22Rv1 (cell line): ENCODE measurements around the gene ZNF662.

ENCODE experiments used
- H3K27ac ChIP-seq: fragments of 450-650 bp; 2 replicates; pipeline ENCODE4 v1.5.1; 2017
- CTCF ChIP-seq: fragments of 450-650 bp; IDR thresholded peaks from 2 replicates; pipeline ENCODE4 v1.5.1; 2017; ENCODE audit warnings: mild to moderate bottlenecking
- ZFX ChIP-seq: fragments of 450-650 bp; IDR thresholded peaks from 2 replicates; pipeline ENCODE4 v1.6.1; 2017; ENCODE audit warnings: antibody characterized with exemption, borderline replicate concordance

ZNF662 gene

DNA sequence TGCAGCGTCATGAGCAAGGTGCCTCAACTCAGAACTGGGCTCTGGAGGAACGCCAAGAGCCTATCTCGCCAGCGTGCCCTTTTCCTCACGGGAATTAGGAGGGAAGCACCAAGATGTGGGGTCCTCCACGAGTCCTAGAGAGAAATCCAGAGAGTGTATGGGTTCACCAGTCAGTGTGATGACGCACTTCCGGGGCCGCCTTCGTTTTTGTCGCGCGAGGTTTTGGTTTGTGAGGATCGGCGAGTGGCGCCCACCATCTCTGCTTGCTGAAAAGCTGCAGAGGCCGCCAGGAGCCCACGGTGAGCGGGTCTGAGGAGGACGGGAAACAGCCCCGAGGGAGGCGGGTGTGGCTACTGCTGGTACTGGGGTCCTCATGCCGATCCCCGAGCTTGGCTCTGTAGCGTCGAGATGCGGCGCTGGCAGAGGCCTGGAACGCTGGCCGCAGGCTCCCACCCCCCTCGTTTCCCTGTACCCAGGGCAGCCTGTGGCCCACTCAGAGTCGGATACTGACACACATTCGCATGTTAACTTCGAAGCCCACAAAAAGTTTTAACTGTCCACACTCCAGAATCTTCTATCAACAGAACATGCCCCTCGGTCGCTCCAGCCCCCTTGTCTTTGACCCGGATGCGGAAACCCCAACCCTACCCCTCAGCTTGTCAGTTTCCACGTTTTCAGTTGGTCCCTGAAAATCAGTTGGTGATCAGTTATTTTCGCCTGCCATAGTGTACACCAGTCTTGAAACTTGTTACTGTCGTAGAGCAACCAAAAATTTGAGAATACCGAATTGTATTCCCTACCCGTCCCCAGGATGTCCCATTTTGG, 30.4 kb downstream of the ZNF662 start:
- no peak overlapping the region for H3K27ac ChIP-seq
- TF ChIP-seq CTCF: no peak
- no peak for TF ChIP-seq ZFX

DNA sequence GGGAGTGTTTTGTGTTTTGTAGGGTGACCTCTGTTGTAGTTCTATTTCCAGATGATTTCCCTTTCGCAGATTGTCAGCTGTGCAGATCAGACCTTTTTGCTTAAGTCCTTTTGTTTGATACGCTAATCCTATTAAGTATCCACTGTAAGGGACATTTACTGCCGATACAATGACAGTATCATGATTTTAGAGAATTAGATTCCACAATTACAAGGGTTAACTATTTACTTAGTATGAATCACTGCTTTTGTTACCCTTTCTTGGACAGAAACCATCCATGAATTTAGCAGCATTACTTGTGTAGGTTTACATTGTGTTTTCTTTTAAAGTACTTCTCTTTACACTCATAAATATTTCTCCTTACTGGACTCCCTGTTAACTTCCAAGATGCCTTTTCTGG, 31.4 kb downstream of the ZNF662 start:
- no peak for TF ChIP-seq ZFX
- no peak overlapping the region for H3K27ac ChIP-seq

DNA sequence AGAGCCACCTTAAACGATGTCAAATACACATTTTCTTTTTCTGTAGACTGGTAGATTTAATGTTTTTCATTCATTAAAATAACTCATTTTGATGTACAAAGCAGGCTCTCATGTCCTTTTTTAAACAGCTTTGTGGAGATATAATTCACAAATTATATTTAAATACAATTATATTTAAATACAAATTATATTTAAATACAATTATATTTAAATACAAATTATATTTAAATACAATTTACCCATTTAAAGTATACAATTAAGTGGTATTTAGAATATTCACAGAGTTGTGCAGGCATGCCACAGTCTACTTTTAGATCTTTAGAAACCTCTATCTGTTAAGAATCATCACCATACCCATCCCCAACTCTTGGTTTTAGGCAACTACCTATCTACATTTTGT, 36.8 kb downstream of the ZNF662 start:
- TF ChIP-seq ZFX (no peak), CTCF (no peak)
- no peak overlapping the region for H3K27ac ChIP-seq

DNA sequence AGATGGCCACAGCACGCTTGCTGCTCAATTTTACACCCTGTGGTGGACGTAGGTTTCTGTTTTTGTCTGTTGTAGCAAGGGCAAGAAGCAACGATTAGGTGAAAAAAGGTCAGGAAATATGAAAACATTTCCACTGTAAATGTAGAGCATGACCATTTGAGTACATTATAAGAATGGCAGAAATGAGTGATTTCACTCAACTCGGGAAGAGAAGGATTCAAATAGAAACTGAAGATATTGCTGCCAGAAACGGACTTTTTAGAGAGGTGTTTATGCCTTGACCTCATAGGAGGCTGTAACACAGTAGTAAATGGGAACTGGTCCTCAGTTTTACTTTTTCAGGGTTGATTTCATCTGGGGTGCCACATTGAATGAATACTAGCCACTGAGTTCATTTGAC, 40.1 kb downstream of the ZNF662 start:
- TF ChIP-seq ZFX: no peak
- TF ChIP-seq CTCF: no peak
- H3K27ac ChIP-seq: no peak overlapping the region

DNA sequence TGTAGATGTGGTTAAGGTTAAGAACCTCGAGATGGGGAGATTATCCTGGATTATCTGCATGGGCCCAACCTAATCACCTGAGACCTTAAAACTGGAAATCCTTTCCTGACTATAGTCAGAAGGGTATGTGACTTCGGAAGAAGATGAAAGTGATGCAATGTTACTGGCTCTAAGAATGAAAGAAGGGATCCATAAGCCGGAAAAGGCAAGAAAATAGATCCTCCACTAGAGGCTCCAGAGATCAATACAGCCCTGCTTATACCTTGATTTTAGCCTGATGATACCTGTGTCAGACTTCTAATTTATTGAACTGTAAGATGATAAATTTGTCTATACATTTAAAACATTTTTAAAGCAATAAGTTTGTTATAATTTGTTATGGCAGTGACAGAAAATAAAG, 51.6 kb downstream of the ZNF662 start:
- H3K27ac ChIP-seq: no peak overlapping the region
- no peak for TF ChIP-seq ZFX
- peak; percentile 29 for TF ChIP-seq CTCF

- no peak overlapping the region for H3K27ac ChIP-seq
- no peak for TF ChIP-seq ZFX
These were observed 54.3 kb downstream of the ZNF662 start for GRCh38 chr3:42960282-42960681.

DNA sequence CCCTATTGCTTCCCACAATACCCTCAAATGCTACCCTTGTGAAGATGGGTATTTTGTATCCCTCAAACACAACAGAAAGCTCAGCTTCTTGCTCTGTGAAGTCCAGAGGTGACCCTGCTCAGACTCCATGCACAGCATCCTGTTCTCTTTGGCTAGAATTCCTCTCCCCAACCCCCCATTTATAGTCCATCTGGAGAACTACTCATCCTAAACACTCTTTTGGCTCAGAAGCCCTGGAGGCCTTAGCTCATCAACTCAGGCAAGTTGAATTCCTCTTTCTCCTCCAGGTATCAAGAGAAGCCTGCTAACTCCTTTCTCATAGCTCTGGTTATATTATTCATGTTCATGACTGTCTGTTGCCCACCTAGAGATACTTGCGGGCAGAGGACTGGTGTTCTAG, 54.8 kb downstream of the ZNF662 start:
- H3K27ac ChIP-seq: no peak overlapping the region
- no peak for TF ChIP-seq ZFX
- no peak for TF ChIP-seq CTCF

- no peak overlapping the region for H3K27ac ChIP-seq
- TF ChIP-seq ZFX: no peak
- peak; percentile 76 for TF ChIP-seq CTCF
These were observed 55.7 kb downstream of the ZNF662 start for GRCh38 chr3:42961633-42962032.
